ENCODE data around the gene ZNF26.
"Not testable (repeated sequence)": the region's sequence is repeated elsewhere in the genome, so short reads cannot be mapped to it uniquely, and the experiment has no call there.

Gene ZNF26

GRCh38 chr12:132986001-132986884 is at the start of gene ZNF26:
TSS of gene ZNF26 (plus strand) at chr12:132986367. CDS start at chr12:132986841, 474 bp downstream.
- DNase-seq = peak; percentile 88

GRCh38 chr12:132936921-132937320 is 49.2 kb upstream of the ZNF26 start:
- not testable (repeated sequence) for DNase-seq

GRCh38 chr12:132937476-132937875 is 48.7 kb upstream of the ZNF26 start:
- no peak for DNase-seq

GRCh38 chr12:132938807-132939206 is 47.4 kb upstream of the ZNF26 start:
- DNase-seq = not testable (repeated sequence)

GRCh38 chr12:132940071-132940719 is 46.0 kb upstream of the ZNF26 start:
- no peak for DNase-seq

- DNase-seq = no peak
Measured at GRCh38 chr12:132941336-132941954, 44.7 kb upstream of the ZNF26 start.

- no peak for DNase-seq
Measured at GRCh38 chr12:132942611-132943010, 43.6 kb upstream of the ZNF26 start.

GRCh38 chr12:132945806-132946205 is 40.4 kb upstream of the ZNF26 start:
- no peak for DNase-seq

- no peak for DNase-seq
Measured at GRCh38 chr12:132946246-132946820, 39.8 kb upstream of the ZNF26 start.

GRCh38 chr12:132948146-132949066 is 37.8 kb upstream of the ZNF26 start:
- no peak for DNase-seq

- no peak for DNase-seq
Measured at GRCh38 chr12:132949936-132950837, 36.0 kb upstream of the ZNF26 start.

GRCh38 chr12:132950844-132951535 is 35.2 kb upstream of the ZNF26 start:
- no peak for DNase-seq

GRCh38 chr12:132951649-132952048 is 34.5 kb upstream of the ZNF26 start:
- no peak for DNase-seq

GRCh38 chr12:132952371-132953162 is 33.6 kb upstream of the ZNF26 start:
- DNase-seq = no peak

- DNase-seq = no peak
Measured at GRCh38 chr12:132953163-132953425, 33.1 kb upstream of the ZNF26 start.

- no peak for DNase-seq
Measured at GRCh38 chr12:132953771-132954170, 32.4 kb upstream of the ZNF26 start.

GRCh38 chr12:132954471-132955048 is 31.6 kb upstream of the ZNF26 start:
- no peak for DNase-seq

- DNase-seq = peak; percentile 37
Measured at GRCh38 chr12:132955094-132956010, 30.8 kb upstream of the ZNF26 start.
